HepG2 (cell line): ENCODE results near the gene MOAP1. TPM values are rescaled to one million over a fixed set of nuclear protein-coding genes. Genes with fewer than 3 reads are reported as not detected.

Experiments
- CREB1 ChIP-seq, 2 experiments: fragments of 450-650 bp in 1 of 2; IDR thresholded peaks; 2 replicates each; pipeline ENCODE4 v1.6.1; 2016 to 2017; ENCODE audit warnings: control low read depth in 1 of 2, mild to moderate bottlenecking in 1 of 2, missing compliant biosample characterization in 1 of 2, missing genetic modification characterization in 1 of 2
- ERF ChIP-seq: IDR thresholded peaks from 2 replicates; pipeline ENCODE4 v1.6.1; 2018; ENCODE audit warnings: missing biosample characterization, missing genetic modification reagents
- ETV6 ChIP-seq: sonication (generic); formaldehyde crosslinking; conservative IDR thresholded peaks from 2 replicates; pipeline ENCODE4 v1.4.0; 2020; ENCODE audit warnings: missing genetic modification reagents
- FOXO1 ChIP-seq: sonication (generic); formaldehyde crosslinking; IDR thresholded peaks from 2 replicates; pipeline ENCODE4 v1.4.0; 2020; ENCODE audit warnings: missing genetic modification reagents
- HINFP ChIP-seq: sonication (generic); formaldehyde crosslinking; IDR thresholded peaks from 2 replicates; pipeline ENCODE4 v1.4.0; 2020; ENCODE audit warnings: low read depth, mild to moderate bottlenecking, missing genetic modification reagents
- NAIF1 ChIP-seq: sonication (generic); formaldehyde crosslinking; IDR thresholded peaks from 2 replicates; pipeline ENCODE4 v1.5.0; 2020; ENCODE audit warnings: mild to moderate bottlenecking, missing genetic modification reagents, borderline replicate concordance
- SIX4 ChIP-seq: sonication (generic); formaldehyde crosslinking; IDR thresholded peaks from 2 replicates; pipeline ENCODE4 v1.4.0; 2020; ENCODE audit warnings: missing genetic modification reagents
- TSC22D2 ChIP-seq: sonication (generic); formaldehyde crosslinking; IDR thresholded peaks from 2 replicates; pipeline ENCODE4 v1.5.1; 2020; ENCODE audit warnings: missing genetic modification reagents, mild to moderate bottlenecking, borderline replicate concordance
- ZBTB26 ChIP-seq: IDR thresholded peaks from 2 replicates; pipeline ENCODE4 v1.6.1; 2016; ENCODE audit warnings: missing compliant biosample characterization, missing genetic modification reagents, borderline replicate concordance
- ZBTB3 ChIP-seq: sonication (generic); formaldehyde crosslinking; IDR thresholded peaks from 2 replicates; pipeline ENCODE4 v1.4.0; 2020; ENCODE audit warnings: low read depth, mild to moderate bottlenecking, moderate library complexity, missing genetic modification reagents, borderline replicate concordance
- ZBTB34 ChIP-seq: sonication (generic); formaldehyde crosslinking; IDR thresholded peaks from 2 replicates; pipeline ENCODE4 v1.8.0; 2022; ENCODE audit warnings: mild to moderate bottlenecking, missing genetic modification reagents
- ZFY ChIP-seq: sonication (generic); formaldehyde crosslinking; IDR thresholded peaks from 2 replicates; pipeline ENCODE4 v1.4.0; 2020; ENCODE audit warnings: missing genetic modification reagents
- ZMYM3 ChIP-seq: sonication (generic); formaldehyde crosslinking; IDR thresholded peaks from 2 replicates; pipeline ENCODE4 v1.5.1; 2020; ENCODE audit warnings: mild to moderate bottlenecking, missing genetic modification reagents
- ZNF232 ChIP-seq: sonication (generic); formaldehyde crosslinking; IDR thresholded peaks from 2 replicates; pipeline ENCODE4 v1.4.0; 2020; ENCODE audit warnings: missing genetic modification reagents, borderline replicate concordance
- ZNF589 ChIP-seq: sonication (generic); formaldehyde crosslinking; conservative IDR thresholded peaks from 2 replicates; pipeline ENCODE4 v1.8.0; 2022; ENCODE audit warnings: mild to moderate bottlenecking, moderate library complexity, missing genetic modification reagents
- ZNF614 ChIP-seq: IDR thresholded peaks from 2 replicates; pipeline ENCODE4 v1.6.1; 2018; ENCODE audit warnings: missing biosample characterization, missing genetic modification reagents, inconsistent platforms, borderline replicate concordance
- polyA plus RNA-seq, 8 experiments: library from polyadenylated mRNA; depleted of rRNA in 3 of 8; stranded (reverse) in 7 of 8; unstranded in 1 of 8; fragments of >200 nt; fragmentation: Illumina TruSeq in 4 of 8; extraction: Trizol in 4 of 8; gene quantifications; 2 replicates each; pipeline versions ENCODE4 v1.2.1 to v1.2.3, GENCODE V29; 2011 to 2016; ENCODE audit warnings: low read depth in 4 of 8, missing spikeins in 1 of 8, mixed read lengths in 1 of 8; ENCODE audit not compliant: insufficient read depth in 1 of 8
- total RNA-seq, 5 experiments: library from RNA; depleted of rRNA; stranded (reverse); fragments of >200 nt; fragmentation: Illumina TruSeq; extraction: Trizol; gene quantifications; 2 replicates each; pipeline ENCODE4 v1.2.3, GENCODE V29; 2016; ENCODE audit warnings: low read depth in 1 of 5
- TF ChIP-seq, protein P1 (sequence below): IDR thresholded peaks from 2 replicates; pipeline ENCODE4 v1.4.0; 2020; ENCODE audit warnings: mild to moderate bottlenecking, missing genetic modification reagents
- TF ChIP-seq, protein P2 (sequence below): sonication (generic); formaldehyde crosslinking; conservative IDR thresholded peaks from 2 replicates; pipeline ENCODE4 v1.8.0; 2022; ENCODE audit warnings: mild to moderate bottlenecking, moderate library complexity, missing genetic modification reagents

Gene MOAP1
- total and polyA plus RNA-seq, 2 of the 13 experiments (the other 11 are each of a cell fraction or from before 2014, with no cell fraction given) = 14.6 to 47.0 TPM

GRCh38 chr14:93206793-93207467 is 22.2 kb upstream of the MOAP1 start, which contains the start of the genes GON7 and UBR7 (continued):
- TF ChIP-seq ZBTB26 (peak; percentile 61; the same call in 1 of the 2 replicates), ZNF614 (CRISPR knock-in tag) (peak; percentile 64; the same call in 1 of the 2 replicates), ZBTB3 (CRISPR knock-in tag) (peak; percentile 56; the same call in 1 of the 2 replicates), ETV6 (CRISPR knock-in tag) (peak; percentile 43; the same call in 1 of the 2 replicates), ZFY (CRISPR knock-in tag) (peak; percentile 78), HINFP (CRISPR knock-in tag) (peak; percentile 69; the same call in 1 of the 2 replicates), FOXO1 (CRISPR knock-in tag) (peak; percentile 14; the same call in 1 of the 2 replicates), ZNF232 (CRISPR knock-in tag) (peak; percentile 24; the same call in 1 of the 2 replicates), SIX4 (CRISPR knock-in tag) (peak; percentile 65; the same call in 1 of the 2 replicates), ZBTB34 (CRISPR knock-in tag) (no peak), TSC22D2 (CRISPR knock-in tag) (no peak), ZMYM3 (CRISPR knock-in tag) (peak; percentile 18; the same call in 1 of the 2 replicates), ZNF589 (CRISPR knock-in tag) (no peak), NAIF1 (no peak), CREB1 (IDR thresholded peaks at IDR 0.05) (peak; percentile 83), CREB1 (CRISPR knock-in tag; IDR thresholded peaks at IDR 0.05) (peak; percentile 85), ERF (CRISPR knock-in tag) (peak; percentile 76; the same call in 1 of the 2 replicates)
- TF ChIP-seq, protein P1, sequence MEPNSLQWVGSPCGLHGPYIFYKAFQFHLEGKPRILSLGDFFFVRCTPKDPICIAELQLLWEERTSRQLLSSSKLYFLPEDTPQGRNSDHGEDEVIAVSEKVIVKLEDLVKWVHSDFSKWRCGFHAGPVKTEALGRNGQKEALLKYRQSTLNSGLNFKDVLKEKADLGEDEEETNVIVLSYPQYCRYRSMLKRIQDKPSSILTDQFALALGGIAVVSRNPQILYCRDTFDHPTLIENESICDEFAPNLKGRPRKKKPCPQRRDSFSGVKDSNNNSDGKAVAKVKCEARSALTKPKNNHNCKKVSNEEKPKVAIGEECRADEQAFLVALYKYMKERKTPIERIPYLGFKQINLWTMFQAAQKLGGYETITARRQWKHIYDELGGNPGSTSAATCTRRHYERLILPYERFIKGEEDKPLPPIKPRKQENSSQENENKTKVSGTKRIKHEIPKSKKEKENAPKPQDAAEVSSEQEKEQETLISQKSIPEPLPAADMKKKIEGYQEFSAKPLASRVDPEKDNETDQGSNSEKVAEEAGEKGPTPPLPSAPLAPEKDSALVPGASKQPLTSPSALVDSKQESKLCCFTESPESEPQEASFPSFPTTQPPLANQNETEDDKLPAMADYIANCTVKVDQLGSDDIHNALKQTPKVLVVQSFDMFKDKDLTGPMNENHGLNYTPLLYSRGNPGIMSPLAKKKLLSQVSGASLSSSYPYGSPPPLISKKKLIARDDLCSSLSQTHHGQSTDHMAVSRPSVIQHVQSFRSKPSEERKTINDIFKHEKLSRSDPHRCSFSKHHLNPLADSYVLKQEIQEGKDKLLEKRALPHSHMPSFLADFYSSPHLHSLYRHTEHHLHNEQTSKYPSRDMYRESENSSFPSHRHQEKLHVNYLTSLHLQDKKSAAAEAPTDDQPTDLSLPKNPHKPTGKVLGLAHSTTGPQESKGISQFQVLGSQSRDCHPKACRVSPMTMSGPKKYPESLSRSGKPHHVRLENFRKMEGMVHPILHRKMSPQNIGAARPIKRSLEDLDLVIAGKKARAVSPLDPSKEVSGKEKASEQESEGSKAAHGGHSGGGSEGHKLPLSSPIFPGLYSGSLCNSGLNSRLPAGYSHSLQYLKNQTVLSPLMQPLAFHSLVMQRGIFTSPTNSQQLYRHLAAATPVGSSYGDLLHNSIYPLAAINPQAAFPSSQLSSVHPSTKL = peak; percentile 51; the same call in 1 of the 2 replicates
- TF ChIP-seq, protein P2, sequence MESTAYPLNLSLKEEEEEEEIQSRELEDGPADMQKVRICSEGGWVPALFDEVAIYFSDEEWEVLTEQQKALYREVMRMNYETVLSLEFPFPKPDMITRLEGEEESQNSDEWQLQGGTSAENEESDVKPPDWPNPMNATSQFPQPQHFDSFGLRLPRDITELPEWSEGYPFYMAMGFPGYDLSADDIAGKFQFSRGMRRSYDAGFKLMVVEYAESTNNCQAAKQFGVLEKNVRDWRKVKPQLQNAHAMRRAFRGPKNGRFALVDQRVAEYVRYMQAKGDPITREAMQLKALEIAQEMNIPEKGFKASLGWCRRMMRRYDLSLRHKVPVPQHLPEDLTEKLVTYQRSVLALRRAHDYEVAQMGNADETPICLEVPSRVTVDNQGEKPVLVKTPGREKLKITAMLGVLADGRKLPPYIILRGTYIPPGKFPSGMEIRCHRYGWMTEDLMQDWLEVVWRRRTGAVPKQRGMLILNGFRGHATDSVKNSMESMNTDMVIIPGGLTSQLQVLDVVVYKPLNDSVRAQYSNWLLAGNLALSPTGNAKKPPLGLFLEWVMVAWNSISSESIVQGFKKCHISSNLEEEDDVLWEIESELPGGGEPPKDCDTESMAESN (CRISPR knock-in tag) = peak; percentile 68; the same call in 1 of the 2 replicates
